ENCODE data around the gene HACD4. TPM values are rescaled to one million over a fixed set of nuclear protein-coding genes. Genes with fewer than 3 reads are reported as not detected.

HACD4 gene
- total and polyA plus RNA-seq, 2 experiments from 2014 or later: 1.7 to 2.5 TPM

GRCh38 chr9:21027295-21027694, 4.1 kb downstream of the HACD4 start:
- Histone ChIP-seq H3K4me2 (no peak overlapping the region), H3K36me3 (ENCODE audit: insufficient read depth) (no peaks in the 10 kb centered on the region), H3K9me2 (ENCODE audit: insufficient read depth) (no peaks in the 10 kb centered on the region), H2AFZ (no peak overlapping the region), H3K4me3 (no peak overlapping the region), H3K79me2 (replicated peaks; ENCODE audit: insufficient read depth) (no peaks in the 10 kb centered on the region), H3K27me3 (ENCODE audit: insufficient read depth) (peaks cover under 1% of the 10 kb centered on the region; the same call in 1 of the 2 replicates), H4K20me1 (replicated peaks; ENCODE audit: insufficient read depth) (no peaks in the 10 kb centered on the region), H3K4me1 (ENCODE audit: insufficient read depth) (peaks cover 21% of the 10 kb centered on the region), H3F3A (replicated peaks; ENCODE audit: low read depth) (peaks cover 5% of the 10 kb centered on the region; the same call in 1 of the 2 replicates), H3K27ac (ENCODE audit: low read depth) (no peak overlapping the region)
- ATAC-seq (no peak), DNase-seq (ENCODE audit: low spot score) (no peak)
- H3K4me1 Mint-ChIP-seq: peaks cover 3% of the 10 kb centered on the region; the same call in 2 of the 3 replicates
- H3K4me3 Mint-ChIP-seq: no peak overlapping the region
- no peak overlapping the region for H3K27ac Mint-ChIP-seq
- H3K9me3 Mint-ChIP-seq: peaks cover under 1% of the 10 kb centered on the region; the same call in 1 of the 3 replicates
- peaks cover under 1% of the 10 kb centered on the region for H3K27me3 Mint-ChIP-seq (ENCODE audit: insufficient read depth, low read depth, poor library complexity)
- H3K36me3 Mint-ChIP-seq (ENCODE audit: low read depth): peaks cover 1% of the 10 kb centered on the region; the same call in 1 of the 3 replicates
- no peak for TF ChIP-seq ETS1 (IDR thresholded peaks at IDR 0.05)
- no peak for TF ChIP-seq POLR2AphosphoS5 (IDR thresholded peaks at IDR 0.05; ENCODE audit: low read depth)
- TF ChIP-seq ZNF114 (CRISPR knock-in tag; IDR thresholded peaks at IDR 0.05): no peak
- TF ChIP-seq CTCF (conservative IDR thresholded peaks at IDR 0.05; ENCODE audit: low read depth in 2 of 2): no peak
- TF ChIP-seq STAT1 (IDR thresholded peaks at IDR 0.05; ENCODE audit: unreplicated experiment): no peak
- no peak for TF ChIP-seq JUNB (IDR thresholded peaks at IDR 0.05; ENCODE audit: unreplicated experiment)
- TF ChIP-seq EZH2 (IDR thresholded peaks at IDR 0.05; ENCODE audit: low read depth, unreplicated experiment): no peak
- no peak for TF ChIP-seq EZH2phosphoT487 (IDR thresholded peaks at IDR 0.05; ENCODE audit: unreplicated experiment)
- no peak for TF ChIP-seq REST (IDR thresholded peaks at IDR 0.05; ENCODE audit: unreplicated experiment)
- TF ChIP-seq ZNF462 (CRISPR knock-in tag; IDR thresholded peaks at IDR 0.05): no peak
- no peak for TF ChIP-seq NANOG (IDR thresholded peaks at IDR 0.05; ENCODE audit: borderline replicate concordance)
- no peak for TF ChIP-seq ZNF331 (CRISPR knock-in tag; IDR thresholded peaks at IDR 0.05; ENCODE audit: low read depth)
- TF ChIP-seq CREB1 (CRISPR knock-in tag; IDR thresholded peaks at IDR 0.05; ENCODE audit: low read depth): no peak

Data from GM23338 (cell line).